NCI-H2107 (cell line): ENCODE data around the gene NODAL.

Experiments used
- DNase-seq: peaks from one replicate; lab custom pipeline; 2025; lab: John Stamatoyannopoulos, UW

Gene NODAL

DNA sequence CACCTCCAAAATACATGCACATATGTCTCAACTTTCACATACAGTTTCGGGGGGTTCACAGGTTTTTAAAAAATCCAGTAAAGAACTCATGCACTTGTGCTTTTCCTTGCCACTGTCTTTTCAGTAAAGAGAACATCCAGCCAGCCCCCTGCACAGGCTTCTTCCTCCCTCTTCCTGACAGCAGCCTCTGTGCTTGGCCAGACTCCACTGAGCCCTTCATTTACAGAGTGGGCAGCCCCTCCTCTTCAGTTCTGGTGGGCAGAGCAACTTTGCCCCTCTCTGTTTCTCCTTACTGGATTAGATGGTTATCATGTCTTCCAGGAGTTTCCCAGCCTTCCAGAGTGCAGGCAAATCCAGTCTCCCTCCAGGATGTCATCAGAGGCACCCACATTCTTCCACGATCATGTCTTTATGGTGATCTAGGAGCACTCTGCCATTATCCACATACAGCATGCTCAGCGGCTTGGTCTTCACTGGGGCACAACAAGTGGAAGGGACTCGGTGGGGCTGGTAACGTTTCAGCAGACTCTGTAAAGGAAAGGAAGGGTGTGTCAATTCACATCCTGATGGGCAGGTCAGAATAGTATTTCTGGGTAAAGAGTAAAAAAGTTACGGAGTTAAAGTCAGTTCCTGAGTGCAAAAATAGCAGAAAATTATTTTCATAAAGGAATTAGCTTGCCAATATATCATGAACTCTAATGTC lies 8.8 kb downstream of the NODAL start:
- no peak for DNase-seq

DNA sequence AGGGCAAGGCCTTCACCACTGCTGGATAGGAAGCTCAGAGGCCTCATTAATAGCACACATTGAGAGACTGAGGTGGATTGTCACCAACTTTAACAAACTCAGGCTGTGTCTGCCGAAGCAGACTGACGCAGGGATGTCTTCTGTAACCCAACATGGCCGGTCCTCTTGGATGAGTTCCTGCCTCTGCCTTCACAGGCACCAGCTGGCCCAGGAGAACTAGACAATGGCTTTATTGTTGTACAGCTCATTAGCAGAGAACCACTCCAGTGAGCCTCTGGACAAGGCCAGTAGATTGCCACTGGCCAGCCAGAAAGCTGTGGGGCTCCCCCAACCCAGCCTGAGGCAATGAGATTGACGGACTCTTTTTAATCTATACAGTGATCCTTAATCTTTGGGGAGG lies 9.4 kb downstream of the NODAL start:
- no peak for DNase-seq

DNA sequence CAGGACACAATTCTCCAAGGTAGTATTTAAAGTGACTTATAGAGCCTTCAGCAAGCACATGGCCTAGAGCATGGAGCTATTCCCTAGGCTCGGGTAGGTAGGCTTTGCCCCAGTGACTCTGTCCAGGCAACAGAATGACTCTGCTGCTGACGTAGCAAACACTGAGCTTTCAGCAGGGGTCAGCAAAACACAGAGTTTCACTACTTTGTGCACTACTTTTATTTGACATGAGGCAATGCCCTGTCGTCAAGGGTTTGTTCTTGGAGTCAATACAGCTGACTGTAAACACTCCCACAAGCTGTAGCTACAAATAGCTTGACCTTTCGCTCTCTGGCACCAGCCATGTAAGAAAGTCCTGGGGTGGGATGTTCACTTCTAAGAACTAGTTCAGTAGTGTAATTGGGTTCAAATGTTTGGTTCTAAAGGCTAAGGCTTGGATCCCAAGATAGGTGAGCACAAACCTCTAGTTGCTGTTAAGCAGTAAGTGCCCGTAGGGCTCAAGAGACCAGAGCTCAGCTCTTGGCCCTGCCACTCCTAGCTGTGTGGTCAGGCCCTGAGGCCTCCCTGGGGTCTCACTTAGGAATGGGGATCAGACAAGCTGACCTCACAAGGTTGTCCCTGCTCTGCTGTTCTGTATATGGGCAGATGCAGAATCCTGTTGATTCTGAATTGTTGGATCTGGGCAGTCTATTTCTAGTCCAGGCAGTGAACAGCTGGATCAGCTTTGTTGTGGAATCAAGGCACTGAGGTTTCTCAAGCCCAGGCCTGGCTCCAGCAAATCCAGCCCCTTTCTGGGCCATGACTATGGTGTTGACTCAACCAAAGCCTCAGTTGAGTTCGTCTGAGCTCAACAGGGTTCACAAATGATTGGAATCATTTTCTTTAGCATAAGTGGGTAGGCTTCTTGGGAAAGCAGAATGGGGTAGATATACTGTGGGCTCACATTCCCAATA lies 10.7 kb downstream of the NODAL start:
- DNase-seq = no peak

DNA sequence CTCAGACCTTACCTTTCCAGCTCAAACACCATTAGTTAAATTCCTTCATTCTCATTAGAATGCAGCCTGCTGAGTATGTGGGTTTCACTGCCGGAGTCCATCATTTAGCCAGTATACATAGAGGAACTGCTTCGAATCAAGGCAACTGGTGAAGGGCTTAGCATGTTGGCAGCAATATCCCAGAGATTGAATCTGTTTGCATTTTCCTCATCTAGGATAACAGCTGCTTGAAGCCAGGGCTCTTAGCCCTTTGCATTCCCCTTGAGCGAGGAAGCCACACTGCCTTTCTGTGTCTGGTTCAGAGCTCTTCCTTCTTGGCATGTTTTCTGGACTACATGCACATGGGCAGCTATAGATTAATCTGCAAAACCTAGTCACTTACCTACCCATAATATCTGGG lies 14.7 kb downstream of the NODAL start:
- no peak for DNase-seq

DNA sequence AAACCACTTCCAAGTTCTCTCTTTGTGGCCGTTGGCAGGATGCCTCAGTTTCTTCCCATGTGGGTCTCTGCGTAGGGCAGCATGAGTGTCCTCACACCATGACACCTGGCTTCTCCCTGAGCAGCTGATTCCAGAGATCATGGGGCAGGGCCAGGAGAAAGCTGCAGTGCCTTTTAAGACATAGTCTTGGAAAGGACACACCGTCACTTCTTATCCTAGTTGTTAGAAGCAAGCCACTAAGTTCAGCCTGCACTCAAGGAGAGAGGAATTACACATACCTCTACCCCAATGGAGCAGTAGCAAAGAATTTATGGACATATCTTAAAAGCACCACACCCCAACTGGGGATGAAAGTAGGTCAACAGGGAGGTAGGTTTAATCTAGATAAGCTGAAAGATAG lies 16.4 kb downstream of the NODAL start:
- no peak for DNase-seq

DNA sequence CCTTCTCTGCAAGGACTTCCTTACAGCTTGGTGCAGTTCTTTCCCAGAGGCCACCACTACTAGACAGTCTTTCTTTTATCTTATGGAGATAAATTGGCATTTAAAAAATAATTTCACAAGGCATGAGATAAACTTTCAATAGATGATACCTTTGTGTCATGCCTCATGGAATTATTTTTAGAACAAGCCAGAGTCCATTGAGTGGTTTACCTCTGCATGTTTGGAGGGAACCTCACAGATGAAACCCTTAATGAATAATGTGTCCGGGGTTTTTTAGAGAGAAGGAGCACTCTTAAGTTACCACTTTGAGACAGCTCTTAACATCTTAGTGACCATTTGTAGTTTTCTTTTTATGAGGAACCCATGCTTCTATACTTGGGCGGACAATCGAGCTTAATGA lies 17.2 kb downstream of the NODAL start:
- DNase-seq = no peak

DNA sequence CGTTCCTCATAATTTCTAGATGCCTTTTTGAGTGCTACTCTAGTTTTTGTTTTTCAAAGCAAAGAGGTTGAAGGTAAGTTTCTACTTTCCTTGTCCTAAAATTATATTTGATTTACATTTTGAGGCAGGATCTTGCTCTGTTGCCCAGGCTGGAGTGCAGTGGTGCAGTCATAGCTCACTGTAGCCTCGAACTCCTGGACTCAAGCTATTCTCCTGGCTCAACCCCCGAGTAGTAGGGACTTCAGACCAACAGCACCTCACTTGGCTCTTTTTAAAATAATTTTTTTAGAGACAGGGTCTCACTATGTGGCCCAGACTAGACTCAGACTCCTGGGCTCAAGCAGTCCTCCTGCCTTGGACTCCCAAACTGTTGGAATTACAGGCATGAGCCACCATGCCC lies 22.8 kb downstream of the NODAL start:
- DNase-seq = no peak

DNA sequence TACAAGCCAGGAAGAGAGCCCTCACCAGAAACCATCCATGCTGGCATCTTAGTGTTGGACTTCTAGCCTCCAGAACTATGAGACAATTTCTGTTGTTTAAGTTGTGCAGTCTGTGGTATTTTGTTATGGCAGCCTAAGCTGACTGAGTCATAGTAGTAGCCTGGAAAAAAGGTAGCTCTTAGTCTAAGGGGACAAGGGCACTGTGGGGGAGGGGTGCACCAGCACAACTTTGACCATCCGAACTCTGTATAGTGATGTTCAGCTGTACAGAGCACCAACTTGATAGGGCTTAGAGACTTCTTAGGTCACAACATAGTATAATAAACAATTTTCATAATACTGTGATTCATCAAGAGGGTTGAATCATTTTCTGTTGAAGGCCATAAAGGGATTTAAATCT lies 23.3 kb downstream of the NODAL start:
- DNase-seq = no peak

DNA sequence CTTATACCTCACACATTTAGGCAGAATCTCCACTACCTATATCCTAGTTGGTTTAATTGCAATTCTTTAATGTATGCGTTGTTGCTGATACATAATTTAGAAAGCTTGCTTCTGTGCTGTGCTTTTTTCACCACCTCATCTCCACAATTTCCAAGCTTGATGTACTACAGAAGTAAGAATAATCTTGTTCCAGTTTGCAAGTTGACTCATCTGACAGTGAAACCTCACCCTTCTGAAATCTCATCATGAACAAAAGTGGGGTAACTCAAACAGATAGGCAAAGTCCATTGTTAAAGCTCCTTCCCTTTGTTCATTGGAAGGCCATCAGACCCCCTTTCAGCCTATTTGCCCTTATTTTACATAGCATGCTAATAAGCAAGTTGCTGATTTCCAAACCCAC lies 23.9 kb downstream of the NODAL start:
- no peak for DNase-seq

DNA sequence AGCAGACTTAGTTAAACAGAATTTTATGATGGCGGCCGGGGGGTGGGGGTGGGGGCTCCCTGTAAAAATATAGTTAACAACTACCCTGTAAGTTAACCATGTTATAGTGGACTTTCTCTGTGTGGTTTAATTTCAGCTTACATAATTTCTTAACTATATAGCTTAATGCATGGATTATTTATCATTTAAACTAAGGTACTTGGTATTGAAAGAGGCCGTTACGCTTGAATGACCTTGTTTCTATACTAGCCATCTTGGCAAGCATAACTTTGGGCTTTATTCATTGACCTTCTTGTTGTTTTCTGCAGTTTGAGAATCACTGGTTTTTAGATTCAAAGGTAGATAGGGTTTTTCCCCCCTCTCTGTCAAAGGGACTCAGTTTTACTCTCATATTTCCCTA lies 29.1 kb downstream of the NODAL start:
- no peak for DNase-seq

DNA sequence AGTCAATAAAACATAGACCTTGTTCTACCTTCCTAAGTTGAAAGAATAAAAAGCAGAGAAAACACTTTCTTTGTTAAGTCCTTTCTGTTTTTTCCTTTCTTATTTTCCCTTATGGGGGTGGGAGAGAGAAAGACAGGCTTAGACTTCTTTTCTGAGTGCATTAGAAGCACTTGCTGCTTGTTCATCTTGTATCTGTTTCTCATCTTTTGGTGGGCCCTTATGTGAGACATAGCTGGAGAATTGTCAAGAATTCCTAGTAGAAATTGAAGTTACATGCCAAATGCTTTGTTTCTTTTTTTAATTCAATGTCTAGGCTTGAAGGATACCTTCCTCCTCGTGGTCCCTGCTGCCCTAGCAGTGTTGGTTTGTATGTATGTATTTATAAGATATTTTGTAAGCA lies 30.9 kb downstream of the NODAL start:
- DNase-seq = no peak

DNA sequence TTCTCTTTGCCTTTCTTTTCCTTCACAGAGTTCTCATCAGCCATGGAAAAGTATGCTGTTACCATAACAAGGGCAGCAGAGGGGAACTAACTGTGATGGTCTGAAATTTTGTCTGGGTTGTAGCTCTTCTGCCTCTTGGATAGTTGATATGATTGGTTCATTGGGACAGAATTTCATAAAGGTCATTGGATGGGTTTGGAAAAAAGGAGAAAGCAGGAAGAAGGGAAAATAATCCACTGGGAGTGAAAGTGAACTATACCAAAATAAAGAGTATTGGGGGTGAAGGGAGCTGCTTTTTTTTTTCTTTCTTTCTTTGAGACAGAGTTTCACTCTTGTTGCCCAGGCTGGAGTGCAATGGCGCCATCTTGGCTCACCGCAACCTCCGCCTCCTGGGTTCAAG lies 31.7 kb downstream of the NODAL start:
- DNase-seq = no peak

DNA sequence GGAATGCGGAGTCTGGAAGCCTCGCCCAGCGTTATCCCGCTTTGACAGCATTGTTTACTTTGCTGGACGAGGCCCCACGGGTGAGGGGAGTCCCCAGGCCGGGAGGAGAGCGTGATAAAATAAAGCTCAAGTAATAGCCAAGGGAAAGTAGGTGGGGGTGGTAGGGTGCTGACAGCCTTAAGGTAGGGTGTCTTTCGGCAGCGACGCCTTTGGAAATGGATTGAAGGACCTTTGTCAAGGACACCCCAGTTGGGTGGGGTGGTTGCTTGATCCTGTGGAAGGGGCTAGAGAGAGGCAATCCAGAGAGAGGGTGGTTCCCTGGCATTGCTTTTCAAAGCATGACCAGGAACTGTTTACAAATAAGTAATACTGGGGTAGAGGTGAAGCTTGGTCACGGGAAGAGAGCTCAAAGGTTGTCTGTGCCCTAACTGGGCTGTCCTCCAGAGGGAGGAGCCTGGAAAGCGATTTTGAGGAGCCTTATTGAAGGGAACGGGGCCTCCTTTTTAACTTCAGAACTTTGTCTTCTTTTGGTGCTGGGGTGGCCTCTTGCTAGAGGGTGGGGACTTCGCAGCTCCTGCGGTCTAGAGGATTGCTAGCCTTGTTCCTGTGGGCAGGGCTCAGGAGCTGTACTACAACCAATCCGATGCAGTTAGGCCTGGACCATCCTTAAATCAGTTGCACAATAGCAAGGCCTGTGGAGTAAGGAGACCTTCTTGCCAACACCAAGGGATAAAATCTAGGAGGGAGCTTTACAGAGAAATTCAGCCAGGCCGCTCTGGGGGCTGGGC lies 36.2 kb downstream of the NODAL start:
- no peak for DNase-seq

DNA sequence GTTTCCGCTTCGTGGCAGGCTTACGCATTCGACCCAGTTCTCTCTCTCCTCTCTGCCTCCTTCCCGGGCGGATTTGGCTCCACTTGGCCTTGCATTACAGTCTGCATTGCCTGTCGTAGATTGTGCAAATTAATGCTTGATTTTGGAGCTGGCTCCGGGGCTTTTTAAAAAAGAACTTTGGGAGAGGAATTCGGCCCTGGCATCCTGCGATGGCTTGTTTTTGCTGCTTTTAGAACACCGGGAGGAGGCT lies 36.8 kb downstream of the NODAL start:
- DNase-seq = no peak

DNA sequence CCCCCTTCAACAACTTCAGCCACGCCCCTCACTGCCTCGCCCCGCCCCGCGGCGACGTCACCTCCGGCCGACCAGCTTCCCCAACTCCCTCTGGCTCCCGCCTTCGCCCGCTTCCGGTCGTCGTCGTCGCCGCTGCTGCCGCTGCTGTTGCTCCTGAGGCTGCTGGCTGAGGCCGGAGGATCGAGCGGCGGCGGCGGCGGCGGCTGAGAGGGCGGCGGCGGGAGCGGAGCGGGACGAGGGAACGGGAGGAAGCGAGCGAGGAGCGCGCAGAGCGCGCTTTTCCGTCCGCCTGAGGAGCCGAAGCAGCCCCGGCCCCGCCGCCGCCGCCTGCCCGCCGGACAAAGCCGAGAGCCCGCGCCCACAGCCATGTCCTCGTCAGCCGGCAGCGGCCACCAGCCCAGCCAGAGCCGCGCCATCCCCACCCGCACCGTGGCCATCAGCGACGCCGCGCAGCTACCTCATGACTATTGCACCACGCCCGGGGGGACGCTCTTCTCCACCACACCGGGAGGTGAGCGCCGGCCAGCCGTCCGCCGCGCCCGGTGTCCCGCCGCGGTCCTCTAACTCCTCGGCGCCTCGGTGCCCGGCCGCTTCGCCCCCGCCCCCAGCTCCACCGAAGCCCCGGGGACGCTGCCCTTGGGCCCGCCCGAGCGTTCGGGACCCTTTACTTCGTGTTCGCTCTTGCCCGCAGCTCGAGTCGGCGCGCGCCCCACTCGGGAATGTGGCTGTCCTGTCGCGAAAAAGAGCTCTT lies 37.3 kb downstream of the NODAL start, which contains the start of gene EIF4EBP2:
TSS of gene EIF4EBP2 (plus strand) at position 110 of the 751 bp plus-strand sequence. CDS start at position 367, 257 bp downstream.
- DNase-seq = peak; percentile 74

DNA sequence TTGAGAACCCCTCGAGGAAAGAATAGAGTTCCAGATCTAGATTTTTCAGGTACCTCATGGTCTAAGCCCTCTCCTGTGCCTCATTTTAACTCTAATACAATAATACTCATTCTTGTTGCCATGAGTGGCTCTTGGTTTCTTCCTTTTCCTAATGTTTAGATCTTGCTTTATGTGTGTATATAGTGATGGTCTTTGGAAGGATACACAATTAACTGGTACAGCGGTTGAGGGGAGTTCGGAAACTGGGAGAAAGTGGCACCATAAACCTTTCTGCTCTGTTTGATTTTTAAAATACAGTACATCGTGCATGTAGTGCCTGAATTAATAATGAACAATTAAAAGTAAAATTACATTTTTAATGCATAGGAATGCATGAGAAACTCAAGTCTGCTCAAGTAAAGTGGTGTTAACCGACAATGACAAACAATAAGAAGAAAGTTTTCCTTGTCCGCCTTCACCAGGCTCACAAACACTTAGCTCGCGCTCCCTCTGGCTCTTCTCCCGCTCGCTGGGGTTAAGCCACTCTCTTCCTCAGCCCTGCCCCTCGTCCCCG lies 37.9 kb downstream of the NODAL start:
- DNase-seq = no peak

DNA sequence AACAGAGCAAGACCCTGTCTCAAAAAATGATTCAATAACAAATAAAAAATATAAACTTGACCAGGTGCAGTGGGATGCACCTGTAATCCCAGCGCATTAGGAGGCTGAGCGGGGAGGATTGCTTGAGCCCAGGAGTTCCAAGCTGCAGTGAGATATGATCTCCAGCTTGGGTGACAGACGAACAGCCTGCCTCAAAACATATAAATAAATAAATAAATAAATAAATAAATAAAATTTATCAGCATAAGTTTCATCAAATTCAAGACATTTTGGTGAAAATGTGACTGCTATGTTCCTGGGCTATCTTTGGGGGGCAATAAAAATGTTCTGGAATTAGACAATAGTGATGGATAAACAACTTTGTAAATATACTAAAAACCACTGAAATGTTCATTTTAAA lies 42.3 kb downstream of the NODAL start:
- no peak for DNase-seq

DNA sequence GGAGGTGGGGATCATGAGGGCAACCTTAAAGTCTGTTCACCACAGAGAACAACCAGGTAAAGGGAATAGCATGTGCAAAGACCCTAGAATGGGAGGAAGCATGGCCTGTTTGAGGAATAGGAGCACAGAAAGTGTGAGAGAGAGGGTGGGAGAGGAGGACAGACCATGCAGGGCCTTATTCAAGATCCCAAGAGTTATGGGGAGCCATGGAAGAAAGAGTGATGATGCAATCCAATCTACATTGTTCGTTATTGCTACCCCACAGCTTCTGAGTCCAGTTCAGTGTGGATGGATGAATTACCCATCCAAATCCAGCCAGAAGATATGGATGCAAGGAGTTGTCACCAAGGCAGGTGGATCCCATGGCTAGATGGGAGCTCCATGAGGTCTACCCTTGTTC lies 45.3 kb downstream of the NODAL start:
- DNase-seq = no peak

DNA sequence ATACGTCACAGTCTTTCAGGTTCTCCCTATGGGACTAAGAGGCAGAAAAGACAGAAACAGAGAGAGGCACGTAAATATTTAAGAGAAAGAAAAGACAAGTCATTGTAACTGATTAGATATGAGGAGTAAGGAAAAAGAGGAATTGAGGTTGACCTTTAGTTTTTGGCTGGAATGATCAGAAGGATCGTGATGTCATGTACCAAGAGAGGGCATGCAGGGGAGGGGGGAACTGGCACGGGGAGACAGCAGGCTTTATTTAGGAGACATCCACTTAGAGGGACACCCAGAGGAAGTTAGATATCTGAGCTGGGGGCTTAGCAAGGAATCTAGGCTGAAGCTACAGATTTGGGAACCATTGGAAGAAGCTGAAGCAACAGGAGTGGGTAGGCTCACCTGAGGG lies 49.8 kb downstream of the NODAL start:
- no peak for DNase-seq
